HEK293 (cell line): ENCODE results near the gene PDXK.

Experiments used
- CTCF ChIA-PET: fragments of 350-600 bp; formaldehyde crosslinking; extraction: SDS; loops from one replicate; lab custom pipeline; 2021; ENCODE audit warnings: antibody characterized with exemption; lab: Yijun Ruan, JAX
- POLR2A ChIA-PET: fragments of 300-600 bp; formaldehyde crosslinking; extraction: SDS; loops from one replicate; lab custom pipeline; 2020; ENCODE audit warnings: antibody characterized with exemption, inconsistent platforms; lab: Yijun Ruan, JAX
- H3K27ac ChIP-seq: fragments of 200-500 bp; sonication (Bioruptor generic); 2 replicates; pipeline ENCODE4 v1.5.1; 2014; ENCODE audit warnings: low read depth, low read length, control low read depth, inconsistent platforms; ENCODE audit errors: extremely low read depth
- H3K36me3 ChIP-seq, 2 experiments: fragments of 200-500 bp in 1 of 2; sonication (Bioruptor generic) in 1 of 2; 1 replicate in 1 of 2; 2 replicates in 1 of 2; pipeline ENCODE4 v1.5.1; 2014 to 2017; ENCODE audit warnings: inconsistent platforms in 2 of 2, low read length in 2 of 2; ENCODE audit not compliant: control insufficient read depth in 2 of 2, insufficient read depth in 1 of 2
- H3K4me1 ChIP-seq: fragments of 200-500 bp; sonication (Bioruptor generic); 2 replicates; pipeline ENCODE4 v1.5.1; 2014; ENCODE audit warnings: mild to moderate bottlenecking, low read length, inconsistent platforms; ENCODE audit not compliant: control insufficient read depth, insufficient read depth
- H3K4me3 ChIP-seq: 2 replicates; pipeline ENCODE4 v1.5.1; 2011; ENCODE audit warnings: low read depth, mild to moderate bottlenecking, control low read depth, low read length, moderate library complexity
- H3K9me3 ChIP-seq: fragments of 200-500 bp; sonication (Bioruptor generic); 2 replicates; pipeline ENCODE4 v1.5.1; 2014; ENCODE audit warnings: low read depth, low read length, inconsistent platforms; ENCODE audit not compliant: control insufficient read depth, insufficient read depth
- GLI4 ChIP-seq: fragments of 450-650 bp; formaldehyde crosslinking; IDR thresholded peaks from 2 replicates; pipeline ENCODE4 v1.5.1; 2016; ENCODE audit warnings: missing biosample characterization, missing genetic modification characterization
- HIC1 ChIP-seq: fragments of 450-650 bp; formaldehyde crosslinking; IDR thresholded peaks from 2 replicates; pipeline ENCODE4 v1.5.1; 2016; ENCODE audit warnings: missing biosample characterization, missing genetic modification characterization
- HOXD13 ChIP-seq: sonication (generic); formaldehyde crosslinking; IDR thresholded peaks from 2 replicates; pipeline ENCODE4 v1.8.0; 2022; ENCODE audit warnings: missing genetic modification reagents, borderline replicate concordance
- INSM2 ChIP-seq: fragments of 450-650 bp; formaldehyde crosslinking; IDR thresholded peaks from 2 replicates; pipeline ENCODE4 v1.5.1; 2016; ENCODE audit warnings: missing biosample characterization, missing genetic modification characterization
- KLF9 ChIP-seq: fragments of 450-650 bp; formaldehyde crosslinking; IDR thresholded peaks from 2 replicates; pipeline ENCODE4 v1.5.1; 2016; ENCODE audit warnings: missing biosample characterization, missing genetic modification characterization, low read depth
- PRDM2 ChIP-seq: fragments of 450-650 bp; formaldehyde crosslinking; IDR thresholded peaks from 2 replicates; pipeline ENCODE4 v1.5.1; 2016; ENCODE audit warnings: missing biosample characterization, missing genetic modification characterization, borderline replicate concordance
- ZFP69B ChIP-seq: fragments of 450-650 bp; formaldehyde crosslinking; IDR thresholded peaks from 2 replicates; pipeline ENCODE4 v1.5.1; 2016; ENCODE audit warnings: missing biosample characterization, missing genetic modification characterization
- ZNF155 ChIP-seq: fragments of 450-650 bp; formaldehyde crosslinking; IDR thresholded peaks from 2 replicates; pipeline ENCODE4 v1.5.1; 2016; ENCODE audit warnings: missing biosample characterization, missing genetic modification characterization
- ZNF23 ChIP-seq: fragments of 450-650 bp; formaldehyde crosslinking; IDR thresholded peaks from 2 replicates; pipeline ENCODE4 v1.5.1; 2016; ENCODE audit warnings: missing biosample characterization, missing genetic modification characterization, borderline replicate concordance
- ZNF366 ChIP-seq: fragments of 450-650 bp; formaldehyde crosslinking; conservative IDR thresholded peaks from 2 replicates; pipeline ENCODE4 v1.5.1; 2016; ENCODE audit warnings: missing biosample characterization, missing genetic modification characterization
- ZNF513 ChIP-seq: fragments of 450-650 bp; IDR thresholded peaks from 2 replicates; pipeline ENCODE4 v1.5.1; 2018; ENCODE audit warnings: missing biosample characterization, missing genetic modification characterization
- ZNF518A ChIP-seq: fragments of 450-650 bp; formaldehyde crosslinking; conservative IDR thresholded peaks from 2 replicates; pipeline ENCODE4 v1.5.1; 2016; ENCODE audit warnings: low read depth, missing biosample characterization, missing genetic modification characterization
- ZNF549 ChIP-seq: fragments of 450-650 bp; IDR thresholded peaks from 2 replicates; pipeline ENCODE4 v1.5.1; 2018; ENCODE audit warnings: missing biosample characterization, missing genetic modification characterization, mild to moderate bottlenecking, inconsistent platforms, moderate library complexity
- ZNF621 ChIP-seq: fragments of 450-650 bp; formaldehyde crosslinking; IDR thresholded peaks from 2 replicates; pipeline ENCODE4 v1.5.1; 2017; ENCODE audit warnings: missing biosample characterization, missing genetic modification characterization
- ZNF692 ChIP-seq: fragments of 450-650 bp; formaldehyde crosslinking; IDR thresholded peaks from 2 replicates; pipeline ENCODE4 v1.5.1; 2016; ENCODE audit warnings: missing biosample characterization, missing genetic modification characterization
- ZNF777 ChIP-seq: fragments of 450-650 bp; formaldehyde crosslinking; IDR thresholded peaks from 2 replicates; pipeline ENCODE4 v1.5.1; 2017; ENCODE audit warnings: missing biosample characterization, missing genetic modification characterization, borderline replicate concordance

PDXK gene

GRCh38 chr21:43802713-43803313 lies 83.9 kb downstream of the PDXK start (continued):
- TF ChIP-seq KLF9 (tag by site-specific recombination) (no peak), GLI4 (tag by site-specific recombination) (no peak), INSM2 (tag by site-specific recombination) (no peak), ZNF518A (no peak)

- no peaks in the 10 kb centered on the region for H3K4me1 ChIP-seq
- TF ChIP-seq ZNF777 (tag by site-specific recombination): no peak
- TF ChIP-seq ZNF155: no peak
- TF ChIP-seq ZNF366: no peak
- no peak for TF ChIP-seq HIC1 (tag by site-specific recombination)
- TF ChIP-seq ZNF23 (tag by site-specific recombination): no peak
- no peak for TF ChIP-seq ZFP69B (tag by site-specific recombination)
- TF ChIP-seq HOXD13 (CRISPR knock-in tag): no peak
- no peak for TF ChIP-seq ZNF549
- no peak for TF ChIP-seq ZNF513
- TF ChIP-seq PRDM2 (tag by site-specific recombination): no peak
- no peak for TF ChIP-seq ZNF621 (tag by site-specific recombination)
- no peak for TF ChIP-seq ZNF692 (tag by site-specific recombination)
Observed at GRCh38 chr21:43803558-43804300, 84.8 kb downstream of the PDXK start.

More at GRCh38 chr21:43803558-43804300, 84.8 kb downstream of the PDXK start:
- H3K27ac ChIP-seq: no peak overlapping the region
- ChIA-PET POLR2A (interaction anchor here (0.9 kb wide), 1 partner anchor 13 kb away, joined by 3 read pairs; no protein-coding TSS in a partner anchor), CTCF (interaction anchor here (0.7 kb wide), 1 partner anchor 10 kb away, joined by 4 read pairs; no protein-coding TSS in a partner anchor)
- peaks cover 16 to 70% of the 10 kb centered on the region in 2 experiments; a peak in 2 of 3 replicates for H3K36me3 ChIP-seq
- H3K4me3 ChIP-seq: no peak overlapping the region
- no peaks in the 10 kb centered on the region for H3K9me3 ChIP-seq
